ENCODE measurements around the gene TDO2.

TDO2 gene

DNA sequence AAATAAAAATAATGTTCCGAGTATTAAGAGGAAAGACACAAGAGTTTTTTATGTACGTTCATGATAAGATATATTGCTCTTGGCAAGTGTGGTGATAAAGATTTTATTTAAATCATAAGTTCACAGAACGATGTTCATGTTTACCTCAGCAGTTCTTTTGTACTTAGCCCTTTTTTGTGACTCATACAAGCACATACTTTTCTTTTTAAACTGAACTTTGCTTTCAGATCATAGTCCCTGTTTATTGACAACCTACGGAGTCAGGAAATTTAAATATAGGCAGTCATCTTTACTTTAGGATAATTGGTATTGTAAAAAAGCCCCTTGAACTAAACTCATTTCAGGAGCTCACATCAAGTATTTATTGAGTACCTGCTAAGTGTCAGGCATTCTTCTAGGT is 51.4 kb downstream of the TDO2 start:
- no peak for DNase-seq

DNA sequence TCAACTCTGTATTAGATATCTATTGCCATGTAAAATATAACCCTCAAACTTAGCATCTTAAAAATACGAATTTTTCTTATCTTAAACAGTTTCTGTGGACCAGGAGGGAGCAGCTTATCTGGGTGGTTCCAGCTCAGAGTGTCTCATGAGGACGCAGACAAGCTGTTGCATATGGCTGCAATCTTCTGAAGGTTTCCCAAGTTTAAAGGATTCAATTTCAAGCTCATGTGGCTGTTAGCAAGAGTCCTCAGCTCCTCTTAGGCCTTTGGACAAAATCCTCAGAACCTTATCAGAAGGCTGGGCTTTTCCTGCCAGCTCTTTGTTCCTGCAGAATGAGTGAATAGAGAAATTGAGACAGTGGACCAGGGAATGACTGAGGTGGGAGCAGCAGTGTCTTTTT is 53.0 kb downstream of the TDO2 start:
- DNase-seq = no peak

DNA sequence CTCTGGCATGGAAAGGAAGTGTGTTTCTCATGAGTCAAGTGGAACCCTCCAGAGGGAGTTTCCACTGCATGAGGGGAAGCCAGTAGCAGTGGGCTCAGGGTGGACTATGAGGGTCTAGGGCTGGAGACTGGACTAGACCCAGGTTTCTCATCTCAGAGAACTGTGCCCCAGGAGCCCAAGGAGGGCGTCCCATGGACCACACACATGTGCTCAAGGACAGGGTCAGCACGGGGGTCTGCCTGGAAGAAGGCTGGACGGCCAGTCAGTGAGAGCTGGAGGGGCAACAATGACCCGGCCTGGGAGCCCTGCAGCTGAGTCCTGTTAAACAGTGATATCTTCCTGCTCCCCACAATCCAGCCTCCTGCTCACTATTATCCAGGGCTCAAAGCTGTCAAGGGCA is 55.9 kb downstream of the TDO2 start:
- no peak for DNase-seq

DNA sequence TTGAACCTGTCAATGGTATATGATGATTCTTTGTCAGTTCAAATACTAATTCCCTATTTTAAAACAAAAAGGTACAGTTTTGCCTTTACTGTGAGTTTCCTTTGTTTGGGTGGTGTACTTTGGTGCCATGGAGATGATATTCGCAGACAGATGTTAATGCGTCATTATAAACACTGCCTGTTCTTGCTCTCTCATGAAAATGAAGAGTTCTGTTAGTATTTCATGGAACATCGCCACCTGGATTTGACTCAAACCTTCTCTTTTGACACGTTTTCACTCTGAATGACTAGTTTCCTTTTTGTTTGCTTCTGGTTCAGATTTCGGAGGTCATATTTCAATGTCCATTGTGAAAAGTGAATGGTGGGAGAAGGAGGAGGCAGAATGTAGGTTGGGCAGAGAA is 57.0 kb downstream of the TDO2 start:
- no peak for DNase-seq

DNA sequence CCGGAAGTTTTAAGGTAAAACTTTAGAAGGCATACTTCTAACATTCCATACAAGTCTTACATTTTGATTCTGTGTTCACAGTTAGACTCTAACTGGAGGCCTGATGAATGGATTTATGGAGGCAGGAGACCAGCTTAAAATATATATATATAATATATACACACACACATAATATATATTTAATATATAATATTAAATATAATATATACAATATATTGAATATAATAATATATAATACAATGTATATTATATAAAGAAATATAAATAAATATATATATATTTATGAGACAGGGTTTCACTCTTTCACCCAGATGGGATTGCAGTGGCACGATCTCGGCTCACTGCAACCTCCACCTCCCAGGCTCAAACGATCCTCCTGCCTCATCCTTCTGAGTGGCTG is 58.1 kb downstream of the TDO2 start:
- no peak for DNase-seq

DNA sequence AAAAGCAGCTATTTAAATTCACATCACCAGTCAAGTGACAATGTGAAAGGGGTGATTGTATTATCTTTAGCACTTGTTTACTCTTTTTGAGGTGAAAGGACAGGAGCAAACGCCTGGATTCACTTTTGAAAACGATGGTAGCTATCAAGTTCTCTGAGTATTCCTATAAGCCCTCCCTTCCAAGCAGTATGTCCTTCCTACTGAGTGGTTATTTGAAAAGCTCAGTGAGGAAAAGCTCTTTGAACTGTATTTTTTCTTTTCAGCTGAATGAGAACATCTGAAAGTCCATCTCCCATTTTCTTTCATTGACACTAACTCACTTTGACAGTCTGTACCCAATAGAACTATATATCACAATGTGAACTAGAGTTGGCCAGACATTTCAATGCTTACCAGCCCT is 59.3 kb downstream of the TDO2 start:
- DNase-seq = no peak

- DNase-seq = no peak
These were observed 60.8 kb downstream of the TDO2 start for GRCh38 chr4:155964016-155964891.

DNA sequence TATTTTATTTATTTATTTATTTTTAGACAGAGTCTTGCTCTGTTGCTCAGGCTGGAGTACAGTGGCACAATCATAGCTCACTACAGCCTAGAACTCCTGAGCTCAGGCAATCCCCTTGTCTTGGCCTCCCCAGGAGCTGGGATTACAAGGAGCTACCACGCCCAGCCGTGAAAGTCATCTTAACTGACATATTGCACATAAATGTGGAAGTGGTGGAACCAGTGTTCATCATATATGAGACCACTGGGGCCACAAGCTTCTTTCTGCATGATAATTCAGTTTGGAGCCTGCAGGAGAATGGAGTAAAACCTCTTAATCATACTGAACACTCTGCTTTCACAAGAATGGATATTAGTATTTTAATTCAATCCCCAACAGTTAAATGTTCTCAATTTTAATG is 62.7 kb downstream of the TDO2 start:
- peak; percentile 86 for DNase-seq

DNA sequence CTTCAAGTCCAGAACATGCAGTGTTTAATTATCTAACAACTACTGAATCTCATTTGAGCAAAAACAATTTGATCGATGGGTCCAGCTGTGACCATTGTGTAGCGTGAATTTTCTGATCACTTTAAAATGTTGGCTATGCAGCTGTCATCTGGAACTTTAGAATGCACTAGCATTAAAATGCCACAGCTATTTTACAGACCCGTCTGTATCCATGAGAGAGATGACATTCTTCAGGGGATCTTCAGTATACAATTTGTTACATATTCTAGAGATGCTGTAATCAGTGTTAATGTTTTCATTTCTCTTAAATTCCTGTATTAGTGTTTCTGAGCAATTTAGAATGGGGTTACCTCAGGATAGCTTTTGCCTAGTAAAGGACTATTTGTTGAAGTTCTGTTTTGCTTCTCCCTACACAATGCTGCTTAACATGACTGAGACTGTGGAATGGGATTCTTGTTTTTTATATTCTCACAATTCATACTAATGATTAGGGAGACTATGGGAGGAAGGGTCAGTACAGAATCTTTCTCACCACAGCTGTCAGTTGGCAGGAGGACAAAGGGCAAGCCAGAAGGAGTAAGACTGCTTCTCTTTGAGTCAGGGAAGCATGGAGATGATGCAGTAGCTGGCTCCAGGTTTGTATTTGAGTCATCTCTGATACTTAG is 63.4 kb downstream of the TDO2 start:
- no peak for DNase-seq
